ENCODE results near the gene EME2.

The EME2 gene

DNA sequence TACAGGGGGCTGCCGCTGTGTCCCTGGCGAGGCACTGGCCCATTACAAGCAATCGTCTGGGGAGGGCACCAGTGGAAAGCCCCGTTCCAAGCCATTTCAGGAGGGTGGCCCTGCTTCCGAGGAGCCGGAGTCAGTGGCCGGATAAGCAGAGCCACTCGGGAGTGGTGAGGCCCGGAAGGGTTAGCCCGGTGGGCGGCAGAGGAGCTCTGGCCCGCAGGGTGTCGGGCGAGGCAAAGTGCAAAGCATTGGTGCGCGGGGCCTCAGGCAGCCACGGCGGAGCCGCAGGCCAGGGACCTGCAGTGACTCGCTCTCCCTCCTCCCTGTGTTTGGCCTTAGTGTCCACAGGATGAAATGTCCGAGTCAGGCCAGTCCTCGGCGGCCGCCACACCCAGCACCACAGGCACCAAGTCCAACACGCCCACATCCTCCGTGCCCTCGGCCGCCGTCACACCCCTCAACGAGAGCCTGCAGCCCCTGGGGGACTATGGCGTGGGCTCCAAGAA is 25.9 kb upstream of the EME2 start:
- DNase-seq (ENCODE audit: low read depth) = no peak
- TF ChIP-seq CTCF (conservative IDR thresholded peaks at IDR 0.05; ENCODE audit: low read length) = no peak
- no peak overlapping the region for H3K4me3 ChIP-seq (ENCODE audit: low read length)

DNA sequence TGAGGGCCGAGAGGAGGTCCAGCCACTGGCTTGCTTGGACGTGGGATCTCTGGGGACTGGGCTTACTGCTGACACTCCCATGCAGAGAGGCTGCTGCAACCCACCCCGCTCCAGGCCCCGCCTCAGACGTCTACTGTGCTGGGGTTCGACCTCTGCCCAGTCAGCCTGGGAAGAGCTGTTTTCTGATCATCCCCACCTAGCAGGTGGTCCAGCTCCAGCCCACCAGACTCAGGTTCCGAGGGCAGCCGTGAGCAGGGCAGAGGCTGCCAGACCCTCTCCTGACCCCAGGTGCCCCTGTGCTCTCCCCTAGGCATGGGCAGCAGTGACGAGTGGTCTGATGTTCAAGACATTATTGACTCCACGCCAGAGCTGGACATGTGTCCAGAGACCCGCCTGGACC is 24.7 kb upstream of the EME2 start:
- DNase-seq (ENCODE audit: low read depth) = no peak
- no peak for TF ChIP-seq CTCF (conservative IDR thresholded peaks at IDR 0.05; ENCODE audit: low read length)
- no peak overlapping the region for H3K4me3 ChIP-seq (ENCODE audit: low read length)

- H3K4me3 ChIP-seq (ENCODE audit: low read length) = no peak overlapping the region
- no peak for DNase-seq (ENCODE audit: low read depth)
- TF ChIP-seq CTCF (conservative IDR thresholded peaks at IDR 0.05; ENCODE audit: low read length) = no peak
These were observed 23.2 kb upstream of the EME2 start for GRCh38 chr16:1749152-1750117.

- no peak overlapping the region for H3K4me3 ChIP-seq (ENCODE audit: low read length)
- DNase-seq (ENCODE audit: low read depth) = no peak
- TF ChIP-seq CTCF (conservative IDR thresholded peaks at IDR 0.05; ENCODE audit: low read length) = no peak
These were observed 20.7 kb upstream of the EME2 start for GRCh38 chr16:1751946-1752345.

- no peak overlapping the region for H3K4me3 ChIP-seq (ENCODE audit: low read length)
- no peak for TF ChIP-seq CTCF (conservative IDR thresholded peaks at IDR 0.05; ENCODE audit: low read length)
- no peak for DNase-seq (ENCODE audit: low read depth)
These were observed 19.8 kb upstream of the EME2 start for GRCh38 chr16:1752853-1753252.

DNA sequence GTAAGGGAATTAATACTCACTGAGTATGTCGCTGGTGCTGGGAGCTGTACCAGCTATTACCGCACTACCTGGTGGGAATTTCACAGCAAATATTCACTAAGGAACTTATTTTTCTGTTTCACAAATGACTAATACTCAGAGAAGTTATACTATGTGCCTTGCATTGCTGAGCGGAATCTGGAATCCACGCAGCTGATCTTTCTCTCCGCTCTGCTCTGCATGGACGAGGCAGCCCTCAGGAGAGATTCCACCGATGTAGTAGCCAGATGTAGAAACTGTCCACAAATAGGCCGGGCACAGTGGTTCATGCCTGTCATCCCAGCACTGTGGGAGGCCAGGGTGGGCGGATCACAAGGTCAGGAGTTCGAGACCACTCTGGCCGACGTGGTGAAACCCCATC is 18.4 kb upstream of the EME2 start:
- no peak for DNase-seq (ENCODE audit: low read depth)
- no peak overlapping the region for H3K4me3 ChIP-seq (ENCODE audit: low read length)
- TF ChIP-seq CTCF (conservative IDR thresholded peaks at IDR 0.05; ENCODE audit: low read length) = no peak
